H1 (cell line): Measurements from ENCODE around the gene NUDT3. TPM values are rescaled to one million over a fixed set of nuclear protein-coding genes. Genes with fewer than 3 reads are reported as not detected.

Source experiments
- CTCF ChIA-PET: fragments of 300-600 bp; sonication (Branson Sonifier 250); formaldehyde crosslinking; loops from one replicate; lab custom pipeline; 2021; ENCODE audit not compliant: partially characterized antibody; lab: Charles Lee
- POLR2A ChIA-PET: fragments of 300-600 bp; sonication (Branson Sonifier 250); formaldehyde crosslinking; loops from one replicate; lab custom pipeline; 2021; ENCODE audit warnings: inconsistent platforms; ENCODE audit not compliant: partially characterized antibody; lab: Charles Lee
- DNase-seq, 2 experiments: peaks; one replicate each; pipeline versions ENCODE4 v3.0.0 to v3.0.0-alpha.2; 2010 to 2022; ENCODE audit warnings: low spot score in 2 of 2, low read depth in 1 of 2, mixed read lengths in 1 of 2
- FAIRE-seq: peaks from 2 replicates; lab custom pipeline; 2011; peaks lifted over from hg19 to GRCh38; lab: Jason Lieb, UNC
- H2AFZ ChIP-seq: 2 replicates; pipeline ENCODE4 v1.8.1; 2012; ENCODE audit warnings: low read length, inconsistent platforms
- H2AK5ac ChIP-seq: 2 replicates; pipeline ENCODE4 v1.6.1; 2013; ENCODE audit warnings: low read depth, low read length
- H2BK120ac ChIP-seq: replicated peaks from 2 replicates; pipeline ENCODE3; 2013; ENCODE audit warnings: low read depth, low read length, inconsistent platforms
- H2BK12ac ChIP-seq: 2 replicates; pipeline ENCODE4 v1.6.1; 2013; ENCODE audit warnings: low read depth, low read length
- H2BK15ac ChIP-seq: 2 replicates; pipeline ENCODE4 v1.6.1; 2013; ENCODE audit warnings: low read length
- H2BK20ac ChIP-seq: 2 replicates; pipeline ENCODE4 v1.6.1; 2013; ENCODE audit warnings: low read length
- H2BK5ac ChIP-seq: 2 replicates; pipeline ENCODE4 v1.6.1; 2013; ENCODE audit warnings: low read depth, low read length
- H3K14ac ChIP-seq: 2 replicates; pipeline ENCODE4 v1.6.1; 2013; ENCODE audit warnings: inconsistent platforms; ENCODE audit not compliant: insufficient read length
- H3K18ac ChIP-seq: 2 replicates; pipeline ENCODE4 v1.6.1; 2013; ENCODE audit warnings: low read length; ENCODE audit errors: extremely low read depth
- H3K23ac ChIP-seq: 2 replicates; pipeline ENCODE4 v1.6.1; 2013; ENCODE audit warnings: inconsistent platforms; ENCODE audit not compliant: insufficient read length
- H3K23me2 ChIP-seq: 2 replicates; pipeline ENCODE4 v1.6.1; 2013; ENCODE audit warnings: low read depth, low read length
- H3K27ac ChIP-seq: 2 replicates; pipeline ENCODE4 v1.6.1; 2011; ENCODE audit warnings: low read depth, low read length, inconsistent platforms
- H3K27me3 ChIP-seq, 4 experiments: replicated peaks in 1 of 4; 1 replicate in 1 of 4; 2 replicates in 3 of 4; pipeline versions ENCODE4 v1.6.1 to v1.8.1; 2011 to 2013; ENCODE audit warnings: low read length in 3 of 4, mild to moderate bottlenecking in 3 of 4, inconsistent platforms in 2 of 4, mixed read lengths in 2 of 4, moderate library complexity in 1 of 4; ENCODE audit not compliant: control insufficient read depth in 3 of 4, insufficient read depth in 3 of 4; ENCODE audit errors: extremely low read depth in 1 of 4
- H3K36me3 ChIP-seq, 4 experiments: 2 replicates each; pipeline versions ENCODE4 v1.6.1 to v1.8.1; 2011 to 2013; ENCODE audit warnings: mild to moderate bottlenecking in 4 of 4, low read length in 3 of 4, moderate library complexity in 2 of 4, control low read depth in 1 of 4, inconsistent platforms in 1 of 4; ENCODE audit not compliant: insufficient read depth in 4 of 4, control insufficient read depth in 2 of 4
- H3K4ac ChIP-seq: replicated peaks from 2 replicates; pipeline ENCODE3; 2013; ENCODE audit warnings: low read length, low read depth, mixed read lengths, inconsistent platforms; ENCODE audit not compliant: insufficient read length
- H3K4me1 ChIP-seq, 4 experiments: replicated peaks in 1 of 4; 1 replicate in 1 of 4; 2 replicates in 3 of 4; pipeline versions ENCODE4 v1.6.1 to v1.8.1; 2011 to 2013; ENCODE audit warnings: low read length in 3 of 4, inconsistent platforms in 2 of 4, mixed read lengths in 1 of 4; ENCODE audit not compliant: insufficient read depth in 4 of 4, control insufficient read depth in 3 of 4
- H3K4me2 ChIP-seq, 2 experiments: 2 replicates each; pipeline versions ENCODE4 v1.6.1 to v1.8.1; 2011 to 2013; ENCODE audit warnings: low read depth in 2 of 2, low read length in 2 of 2, control low read depth in 1 of 2, inconsistent platforms in 1 of 2, mild to moderate bottlenecking in 1 of 2; ENCODE audit not compliant: insufficient read depth in 1 of 2
- H3K4me3 ChIP-seq, 4 experiments: fragments of 200-600, 300-600 bp in 1 of 4; sonication (generic), shearing (Covaris generic), sonication (Bioruptor Twin) in 1 of 4; 2 replicates each; pipeline versions ENCODE4 v1.5.1 to v1.8.1; 2011 to 2016; ENCODE audit warnings: low read length in 4 of 4, low read depth in 3 of 4, control low read depth in 2 of 4, inconsistent platforms in 2 of 4, mild to moderate bottlenecking in 2 of 4, mixed read lengths in 1 of 4, moderate library complexity in 1 of 4; ENCODE audit not compliant: insufficient read depth in 2 of 4; ENCODE audit errors: extremely low read depth in 1 of 4
- H3K56ac ChIP-seq: replicated peaks from 2 replicates; pipeline ENCODE3; 2013; ENCODE audit warnings: low read depth, mild to moderate bottlenecking, mixed read lengths, low read length, inconsistent platforms; ENCODE audit not compliant: insufficient read length
- H3K79me1 ChIP-seq: 2 replicates; pipeline ENCODE4 v1.6.1; 2013; ENCODE audit warnings: low read depth, low read length, control low read depth
- H3K79me2 ChIP-seq, 2 experiments: 2 replicates each; pipeline versions ENCODE4 v1.6.1 to v1.8.1; 2012 to 2013; ENCODE audit warnings: low read length in 2 of 2, mild to moderate bottlenecking in 2 of 2, inconsistent platforms in 1 of 2; ENCODE audit not compliant: insufficient read depth in 2 of 2, control insufficient read depth in 1 of 2
- H3K9ac ChIP-seq, 4 experiments: replicated peaks in 1 of 4; 1 replicate in 1 of 4; 2 replicates in 3 of 4; pipeline versions ENCODE4 v1.6.1 to v1.8.1; 2011 to 2013; ENCODE audit warnings: low read depth in 3 of 4, low read length in 3 of 4, control low read depth in 2 of 4, mild to moderate bottlenecking in 2 of 4, moderate library complexity in 2 of 4, inconsistent platforms in 1 of 4; ENCODE audit errors: extremely low read depth in 1 of 4
- H3K9me3 ChIP-seq, 2 experiments: 2 replicates each; pipeline versions ENCODE4 v1.6.1 to v1.8.1; 2012 to 2013; ENCODE audit warnings: mild to moderate bottlenecking in 2 of 2, moderate library complexity in 2 of 2, control low read depth in 1 of 2, inconsistent platforms in 1 of 2, low read depth in 1 of 2, low read length in 1 of 2, mixed read lengths in 1 of 2; ENCODE audit not compliant: insufficient read depth in 2 of 2
- H4K20me1 ChIP-seq, 2 experiments: replicated peaks in 1 of 2; 2 replicates each; pipeline versions ENCODE3 to v1.8.1; 2011 to 2013; ENCODE audit warnings: inconsistent platforms in 2 of 2, low read length in 2 of 2, mild to moderate bottlenecking in 1 of 2; ENCODE audit not compliant: insufficient read depth in 2 of 2, control insufficient read depth in 1 of 2
- H4K5ac ChIP-seq: 2 replicates; pipeline ENCODE4 v1.6.1; 2013; ENCODE audit warnings: low read length, low read depth, mixed read lengths, inconsistent platforms; ENCODE audit not compliant: insufficient read length
- H4K8ac ChIP-seq: 2 replicates; pipeline ENCODE4 v1.8.0; 2013; ENCODE audit warnings: mild to moderate bottlenecking, moderate library complexity, low read length, inconsistent platforms; ENCODE audit not compliant: insufficient read depth; ENCODE audit errors: extremely low read depth
- H4K91ac ChIP-seq: replicated peaks from 2 replicates; pipeline ENCODE3; 2013; ENCODE audit warnings: low read length, mixed read lengths, inconsistent platforms; ENCODE audit not compliant: insufficient read length
- BCL11A ChIP-seq, 2 experiments: IDR thresholded peaks; one replicate each; pipeline ENCODE4 v1.6.1; 2011; ENCODE audit warnings: low read depth in 2 of 2, low read length in 2 of 2, mild to moderate bottlenecking in 2 of 2
- CBX5 ChIP-seq: fragments of 300-800, 300-1000 bp; sonication (generic); IDR thresholded peaks from 2 replicates; pipeline ENCODE4 v1.7.1; 2016; ENCODE audit warnings: antibody characterized with exemption, low read length, low read depth
- CHD1 ChIP-seq: IDR thresholded peaks from 2 replicates; pipeline ENCODE4 v1.6.1; 2012; ENCODE audit warnings: low read depth, low read length, improper control_type of control experiment
- CREB1 ChIP-seq: IDR thresholded peaks from 2 replicates; pipeline ENCODE4 v1.6.1; 2012; ENCODE audit warnings: inconsistent platforms
- HDAC6 ChIP-seq: IDR thresholded peaks from one replicate; pipeline ENCODE4 v1.7.1; 2012; ENCODE audit warnings: low read depth, mild to moderate bottlenecking, inconsistent platforms, low read length, moderate library complexity
- JUN ChIP-seq: IDR thresholded peaks from 2 replicates; pipeline ENCODE4 v1.6.1; 2011; ENCODE audit warnings: low read depth, mild to moderate bottlenecking, improper control_type of control experiment, low read length
- JUND ChIP-seq: IDR thresholded peaks from 2 replicates; pipeline ENCODE4 v1.6.1; 2011; ENCODE audit warnings: mild to moderate bottlenecking, improper control_type of control experiment, low read length
- NRF1 ChIP-seq: IDR thresholded peaks from 2 replicates; pipeline ENCODE4 v1.6.1; 2011; ENCODE audit warnings: mild to moderate bottlenecking, low read depth, low read length, improper control_type of control experiment
- SIN3A ChIP-seq, 2 experiments: IDR thresholded peaks in 1 of 2; conservative IDR thresholded peaks in 1 of 2; 2 replicates each; pipeline ENCODE4 v1.6.1; 2011 to 2012; ENCODE audit warnings: low read length in 2 of 2, improper control_type of control experiment in 1 of 2, low read depth in 1 of 2, mild to moderate bottlenecking in 1 of 2
- TAF7 ChIP-seq: optimal IDR thresholded peaks from 2 replicates; pipeline ENCODE3; 2011; ENCODE audit warnings: low read depth, mild to moderate bottlenecking, inconsistent platforms, low read length, moderate library complexity, borderline replicate concordance
- WGBS, 2 experiments: shearing (Covaris generic) in 1 of 2; methylation state at CpG; one replicate each; pipeline versions ENCODE4 v1.1.6 to v1.1.7; 2013 to 2015; ENCODE audit warnings: low lambda C conversion rate in 2 of 2, mixed read lengths in 2 of 2, inconsistent platforms in 1 of 2, low coverage in 1 of 2, missing lambda C conversion rate in 1 of 2; ENCODE audit not compliant: insufficient replicate concordance in 2 of 2, insufficient coverage in 1 of 2, insufficient read length in 1 of 2; ENCODE audit errors: extremely low coverage in 1 of 2, missing lambda C conversion rate in 1 of 2; 5-methylcytosine and 5-hydroxymethylcytosine counted together
- polyA plus RNA-seq, 7 experiments: library from polyadenylated mRNA; depleted of rRNA in 3 of 7; stranded (reverse) in 5 of 7; unstranded in 2 of 7; fragments of >200 nt in 5 of 7; fragments of 200-250 nt in 2 of 7; gene quantifications; 1 replicate in 5 of 7; 2 replicates in 1 of 7; 4 replicates in 1 of 7; pipeline versions ENCODE4 v1.2.1 to v1.2.3, GENCODE V29; 2011 to 2013; ENCODE audit warnings: missing spikeins in 2 of 7, mixed read lengths in 2 of 7
- total RNA-seq: library from RNA; stranded (reverse); fragmentation: NEBNext Ultra II Directional; extraction: Animal tissue kit (Norgen Biotek cat#: 25700); gene quantifications from 2 replicates; pipeline ENCODE4 v1.2.1, GENCODE V29; 2021
- TF ChIP-seq, protein P1 (sequence below): IDR thresholded peaks from 2 replicates; pipeline ENCODE4 v1.6.1; 2012; ENCODE audit warnings: inconsistent platforms

The NUDT3 gene
- total and polyA plus RNA-seq, 2 of the 8 experiments (the other 6 are each of a cell fraction or from before 2014, with no cell fraction given), result 14.1 to 36.9 TPM

DNA sequence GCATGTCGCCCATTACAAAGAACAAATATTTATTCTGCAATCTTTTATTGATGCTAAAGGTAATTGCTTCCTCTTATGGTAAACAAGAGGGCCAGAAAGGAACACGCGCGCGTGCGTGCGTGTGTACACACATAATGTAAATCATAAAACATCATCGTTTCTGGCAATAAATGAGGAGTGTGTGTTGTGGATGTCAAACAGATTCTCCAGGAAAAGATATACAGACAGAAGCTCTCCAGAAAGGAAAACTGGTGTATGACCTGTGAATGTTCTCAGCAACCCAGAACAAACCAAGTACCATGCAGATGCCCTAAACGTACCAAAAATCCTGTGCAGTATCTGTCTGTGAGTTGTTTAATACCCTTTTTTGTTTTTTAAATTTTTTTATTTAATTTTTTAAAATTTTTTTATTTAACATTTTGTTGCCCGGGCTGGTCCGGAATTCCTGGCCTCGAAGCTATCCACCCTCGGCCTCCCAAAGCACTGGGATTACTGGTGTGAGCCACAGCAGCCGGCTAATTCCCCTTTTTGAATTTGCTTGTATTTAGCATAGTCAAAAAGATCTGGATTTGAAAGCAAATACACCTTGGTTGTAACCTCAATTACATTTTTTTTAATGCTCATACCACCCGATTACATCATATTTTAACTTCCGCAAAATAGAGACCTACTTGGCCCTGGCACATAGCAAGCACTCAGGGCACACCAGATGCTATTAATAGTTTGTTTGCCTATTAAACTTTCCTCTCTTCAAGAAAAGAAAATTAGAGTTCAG lies 909 bp upstream of the NUDT3 start:
- H3K79me2 ChIP-seq, result peaks cover 5 to 33% of the 10 kb centered on the region in 2 experiments
- no peak overlapping the region for H2BK15ac ChIP-seq
- H2BK5ac ChIP-seq, result 0 out of 2 replicates have a peak overlapping the region, but pooled peaks have one; percentile 38
- no peak overlapping the region for H3K14ac ChIP-seq
- H3K79me1 ChIP-seq, result 0 out of 2 replicates have a peak, but pooled peaks cover 3% of the 10 kb centered on the region
- H3K23ac ChIP-seq, result no peak overlapping the region
- POLR2A ChIA-PET, result interaction anchor here (0.7 to 9.4 kb wide), 3 partner anchors 25 to 367 kb away, joined by 3 to 108 read pairs (median 3); no protein-coding TSS in a partner anchor
- no peak for FAIRE-seq
- WGBS, 2 experiments, result 75% methylated on average over 16 of the region's 16 CpGs; no CpG with 5 or more reads in 1 of the 2 experiments
- H3K56ac ChIP-seq, result no peak overlapping the region
- H4K5ac ChIP-seq, result no peak overlapping the region
- H4K8ac ChIP-seq, result no peak overlapping the region; the same call in 1 of the 2 replicates
- H2BK120ac ChIP-seq, result no peak overlapping the region
- H3K27ac ChIP-seq, result no peak overlapping the region
- CTCF ChIA-PET, result interaction anchor here (0.6 to 1.6 kb wide), 9 partner anchors 13 to 206 kb away, joined by 3 to 4 read pairs (median 3); partner anchors contain the start of gene RPS10
- peaks cover 0 to 4% (median 0%) of the 10 kb centered on the region in 4 experiments; a peak in 2 of 7 replicates for H3K4me1 ChIP-seq
- 0 out of 2 replicates have a peak overlapping the region, but pooled peaks have one; percentile 69 for H2BK12ac ChIP-seq
- H3K4me2 ChIP-seq, result peak overlapping the region; percentile 80 to 85
- no peaks in the 10 kb centered on the region for H3K36me3 ChIP-seq
- no peak overlapping the region for H3K4ac ChIP-seq
- H3K9me3 ChIP-seq, result peaks cover 4 to 7% of the 10 kb centered on the region in 2 experiments; a peak in 1 of 4 replicates
- no peaks in the 10 kb centered on the region for H3K27me3 ChIP-seq
- no peak overlapping the region for H2BK20ac ChIP-seq
- peaks cover 0 to 2% of the 10 kb centered on the region in 2 experiments for H4K20me1 ChIP-seq
- H2AFZ ChIP-seq, result no peak overlapping the region; the same call in 1 of the 2 replicates
- H3K4me3 ChIP-seq, result peak overlapping the region; percentile 52 to 99 (median 56); a peak in 7 of 8 replicates
- peak overlapping the region; percentile 54; the same call in 1 of the 2 replicates for H3K18ac ChIP-seq
- H2AK5ac ChIP-seq, result no peak overlapping the region
- DNase-seq, result no peak
- H3K9ac ChIP-seq, result peak overlapping the region in 1 of 4 experiments; percentile 23; a peak in 1 of 7 replicates
- H3K23me2 ChIP-seq, result peaks cover 5% of the 10 kb centered on the region; the same call in 1 of the 2 replicates
- H4K91ac ChIP-seq, result no peak overlapping the region
- TF ChIP-seq BCL11A (IDR thresholded peaks at IDR 0.05; ENCODE audit: low read depth in 2 of 2, low read length in 2 of 2) (no peak), JUN (no peak), SIN3A (conservative IDR thresholded peaks at IDR 0.05 in 1 of 2, IDR thresholded peaks at IDR 0.05 in 1 of 2; ENCODE audit: low read depth in 1 of 2, low read length in 2 of 2) (no peak), CBX5 (no peak), CHD1 (no peak), JUND (no peak), HDAC6 (no peak), NRF1 (no peak), CREB1 (no peak), TAF7 (no peak)
- TF ChIP-seq, protein P1, sequence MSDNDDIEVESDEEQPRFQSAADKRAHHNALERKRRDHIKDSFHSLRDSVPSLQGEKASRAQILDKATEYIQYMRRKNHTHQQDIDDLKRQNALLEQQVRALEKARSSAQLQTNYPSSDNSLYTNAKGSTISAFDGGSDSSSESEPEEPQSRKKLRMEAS, result no peak
